GM21528 (cell line): ENCODE results near the gene UNCX.
"Not testable (repeated sequence)": the region's sequence is repeated elsewhere in the genome, so short reads cannot be mapped to it uniquely, and the experiment has no call there.

Source experiments
- ATAC-seq: cut with Tn5 transposase; IDR thresholded peaks from one replicate; pipeline ENCODE4 v1.9.1; 2021; ENCODE audit warnings: mild to moderate bottlenecking, moderate library complexity; ENCODE audit not compliant: unreplicated experiment, low FRiP score

Gene UNCX

GRCh38 chr7:1232623-1233332, at the start of gene UNCX:
Gene UNCX, plus strand, starts transcription at chr7:1232872. Its CDS starts 146 bp downstream, at chr7:1233018.
- ATAC-seq = no peak

GRCh38 chr7:1187127-1187526, 45.5 kb upstream of the UNCX start:
- ATAC-seq = no peak

GRCh38 chr7:1188720-1189294, 43.9 kb upstream of the UNCX start:
- no peak for ATAC-seq

GRCh38 chr7:1189986-1190772, 42.5 kb upstream of the UNCX start:
- ATAC-seq = no peak

GRCh38 chr7:1192171-1192676, 40.4 kb upstream of the UNCX start:
- no peak for ATAC-seq

GRCh38 chr7:1193593-1194424, 38.9 kb upstream of the UNCX start:
- no peak for ATAC-seq

GRCh38 chr7:1196441-1196840, 36.2 kb upstream of the UNCX start:
- ATAC-seq = not testable (repeated sequence)

- no peak for ATAC-seq
These were observed 35.7 kb upstream of the UNCX start for GRCh38 chr7:1196950-1197349.

GRCh38 chr7:1197997-1198625, 34.6 kb upstream of the UNCX start:
- ATAC-seq = no peak

- no peak for ATAC-seq
These were observed 32.6 kb upstream of the UNCX start for GRCh38 chr7:1200045-1200444.

GRCh38 chr7:1201916-1202315, 30.8 kb upstream of the UNCX start:
- no peak for ATAC-seq

GRCh38 chr7:1202914-1203313, 29.8 kb upstream of the UNCX start:
- ATAC-seq = not testable (repeated sequence)

GRCh38 chr7:1204460-1205140, 28.1 kb upstream of the UNCX start:
- ATAC-seq = no peak

GRCh38 chr7:1205742-1206141, 26.9 kb upstream of the UNCX start:
- ATAC-seq = not testable (repeated sequence)

- no peak for ATAC-seq
These were observed 23.6 kb upstream of the UNCX start for GRCh38 chr7:1209097-1209496.

- ATAC-seq = no peak
These were observed 22.2 kb upstream of the UNCX start for GRCh38 chr7:1210321-1210978.

GRCh38 chr7:1210979-1211608, 21.6 kb upstream of the UNCX start:
- ATAC-seq = no peak

- no peak for ATAC-seq
These were observed 21.1 kb upstream of the UNCX start for GRCh38 chr7:1211611-1212010.
